SH-SY5Y (cell line): Measurements from ENCODE around the gene CALR.
A peak's percentile ranks its signal among the peaks of the same experiment; 100 is the strongest.

ENCODE experiments used
- GATA2 ChIP-seq: IDR thresholded peaks from 2 replicates; pipeline ENCODE4 v1.6.1; 2011; ENCODE audit warnings: mild to moderate bottlenecking, low read depth, low read length
- GATA3 ChIP-seq: IDR thresholded peaks from 2 replicates; pipeline ENCODE4 v1.6.1; 2011; ENCODE audit warnings: low read depth, mild to moderate bottlenecking, low read length, moderate library complexity

CALR gene

GRCh38 chr19:12944104-12944674 is 5.8 kb downstream of the CALR start:
- TF ChIP-seq GATA2 (no peak), GATA3 (no peak)

- peak; percentile 55; the same call in 1 of the 2 replicates for TF ChIP-seq GATA2
- no peak for TF ChIP-seq GATA3
These were observed 7.2 kb downstream of the CALR start, which contains the start of gene RAD23A for GRCh38 chr19:12945479-12946091. Gene RAD23A (plus strand): TSS chr19:12945862. CDS start chr19:12945949, 87 bp downstream.

- TF ChIP-seq GATA2 (no peak), GATA3 (no peak)
These were observed 7.8 kb downstream of the CALR start for GRCh38 chr19:12946092-12946721.

GRCh38 chr19:12946731-12947496 is 8.5 kb downstream of the CALR start:
- TF ChIP-seq GATA2 (no peak), GATA3 (no peak)

- TF ChIP-seq GATA3, result no peak
- no peak for TF ChIP-seq GATA2
These were observed 9.5 kb downstream of the CALR start for GRCh38 chr19:12947702-12948611.

- TF ChIP-seq GATA2 (no peak), GATA3 (no peak)
These were observed 10.4 kb downstream of the CALR start for GRCh38 chr19:12948612-12949362.

- no peak for TF ChIP-seq GATA2
- TF ChIP-seq GATA3, result no peak
These were observed 11.2 kb downstream of the CALR start for GRCh38 chr19:12949363-12950283.

- TF ChIP-seq GATA2, result no peak
- TF ChIP-seq GATA3, result no peak
These were observed 14.2 kb downstream of the CALR start for GRCh38 chr19:12952488-12953137.

GRCh38 chr19:12953138-12953798 is 14.9 kb downstream of the CALR start:
- TF ChIP-seq GATA3, result no peak
- TF ChIP-seq GATA2, result peak; percentile 20; the same call in 1 of the 2 replicates

- TF ChIP-seq GATA2 (0 out of 2 replicates have a peak, but pooled peaks have one; percentile 31), GATA3 (no peak)
These were observed 15.6 kb downstream of the CALR start for GRCh38 chr19:12953799-12954611.
